ACC112 (cell line): ENCODE data around the gene AUTS2.
"Not testable (repeated sequence)": the region's sequence is repeated elsewhere in the genome, so short reads cannot be mapped to it uniquely, and the experiment has no call there.

Experiments used
- H2AFZ ChIP-seq: fragments of 200-600 bp; sonication (generic); one replicate; pipeline ENCODE4 v1.6.0; 2017; ENCODE audit warnings: antibody characterized with exemption, low read length; ENCODE audit not compliant: unreplicated experiment
- H3K27ac ChIP-seq: fragments of 200-600 bp; sonication (generic); 2 replicates; pipeline ENCODE4 v1.5.1; 2014; ENCODE audit warnings: low read depth, mild to moderate bottlenecking, antibody characterized with exemption, low read length, moderate library complexity
- H3K27me3 ChIP-seq: fragments of 200-600 bp; sonication (generic); 2 replicates; pipeline ENCODE4 v1.6.1; 2014; ENCODE audit warnings: mild to moderate bottlenecking, antibody characterized with exemption, low read length, moderate library complexity, mixed read lengths; ENCODE audit not compliant: insufficient read depth
- H3K36me3 ChIP-seq: fragments of 200-600 bp; sonication (generic); 2 replicates; pipeline ENCODE4 v1.6.1; 2016; ENCODE audit warnings: mild to moderate bottlenecking, antibody characterized with exemption, low read length, moderate library complexity, mixed read lengths; ENCODE audit not compliant: insufficient read depth
- H3K4me1 ChIP-seq: fragments of 200-600 bp; sonication (generic); one replicate; pipeline ENCODE4 v1.6.1; 2016; ENCODE audit warnings: low read length, mixed read lengths; ENCODE audit not compliant: insufficient read depth, unreplicated experiment, control insufficient read depth
- H3K4me3 ChIP-seq: fragments of 200-600 bp; sonication (generic); 2 replicates; pipeline ENCODE4 v1.5.1; 2014; ENCODE audit warnings: mild to moderate bottlenecking, low read depth, low read length
- H3K79me2 ChIP-seq: fragments of 200-600 bp; sonication (generic); one replicate; pipeline ENCODE4 v1.6.0; 2016; ENCODE audit warnings: low read length; ENCODE audit not compliant: control insufficient read depth, unreplicated experiment, insufficient read depth

AUTS2 gene

DNA sequence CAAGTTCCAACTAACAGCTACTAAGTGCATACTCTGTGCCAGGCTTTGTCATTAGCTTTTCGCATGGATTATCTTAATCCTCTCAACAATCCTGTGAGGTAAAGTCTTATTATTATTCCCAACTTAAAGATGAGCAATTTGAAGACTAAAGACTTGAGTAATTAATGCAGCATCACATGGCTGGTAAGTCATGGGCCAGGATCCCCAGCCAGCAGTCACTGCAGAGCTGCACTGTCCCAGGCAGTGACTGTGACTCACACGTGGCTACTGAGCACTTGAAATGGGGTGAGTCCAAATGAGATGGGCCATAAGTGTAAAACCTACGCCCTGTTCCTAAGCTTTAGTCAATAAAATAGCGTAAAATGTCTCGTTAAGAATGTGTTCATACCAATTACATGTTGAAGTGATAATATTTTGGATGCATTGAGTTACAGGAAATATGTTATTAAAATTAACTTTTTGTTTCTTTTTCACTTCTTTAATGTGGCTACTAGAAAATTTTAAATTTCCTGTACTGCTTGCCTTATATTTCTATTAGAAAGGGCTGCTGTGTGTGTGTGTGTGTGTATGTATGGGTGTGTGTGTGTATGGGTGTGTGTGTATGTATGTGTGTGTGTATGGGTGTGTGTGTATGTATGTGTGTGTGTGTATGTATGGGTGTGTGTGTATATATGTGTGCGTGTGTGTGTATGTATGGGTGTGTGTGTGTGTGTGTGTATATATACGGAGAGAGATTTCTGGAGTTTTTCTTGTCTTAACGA lies 756.3 kb downstream of the AUTS2 start:
- no peaks in the 10 kb centered on the region for H3K79me2 ChIP-seq

DNA sequence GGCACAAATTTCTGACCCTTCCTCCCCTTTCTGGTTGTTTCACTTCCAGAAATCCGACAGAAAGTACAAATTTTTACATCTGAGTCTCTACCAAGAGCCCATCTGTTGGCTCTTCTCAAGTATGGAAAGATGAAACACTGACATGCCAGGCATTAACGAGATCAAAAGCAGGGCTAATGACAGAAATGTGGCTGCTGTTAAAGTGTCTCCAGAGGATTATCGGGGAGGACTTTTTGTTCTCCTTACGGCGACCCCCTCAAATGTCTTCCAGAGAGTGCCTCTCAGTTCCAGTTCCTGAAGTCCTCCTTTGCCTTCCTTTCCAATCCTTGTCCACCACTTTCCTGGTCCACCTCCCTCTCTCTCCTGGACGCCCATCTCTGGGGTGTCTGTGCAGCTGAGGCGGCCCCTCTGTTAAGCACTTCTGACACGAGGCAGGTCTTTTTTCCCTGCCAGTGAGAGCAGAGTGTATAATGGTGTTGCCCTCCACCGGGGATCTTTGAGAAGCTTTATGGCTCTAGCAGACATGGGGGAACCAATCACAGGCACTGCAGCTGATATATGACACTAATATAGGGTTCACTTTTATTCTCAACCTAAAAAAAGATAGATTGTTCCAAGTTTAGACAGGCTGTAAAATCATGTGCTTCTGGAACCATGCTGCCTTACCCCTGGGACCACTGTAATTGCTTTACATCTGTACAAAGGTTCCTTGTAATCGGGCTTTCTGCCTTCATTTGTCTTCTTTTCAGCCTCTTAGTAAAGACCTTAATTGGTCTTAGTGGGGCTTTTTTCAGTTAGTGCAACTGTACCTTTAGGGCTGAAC lies 757.1 kb downstream of the AUTS2 start:
- H2AFZ ChIP-seq: no peak overlapping the region
- no peaks in the 10 kb centered on the region for H3K27me3 ChIP-seq
- no peaks in the 10 kb centered on the region for H3K79me2 ChIP-seq
- no peak overlapping the region for H3K27ac ChIP-seq
- H3K4me3 ChIP-seq: no peak overlapping the region
- H3K4me1 ChIP-seq: no peaks in the 10 kb centered on the region
- no peaks in the 10 kb centered on the region for H3K36me3 ChIP-seq

More for the DNA sequence above, 756.3 kb downstream of the AUTS2 start:
- Histone ChIP-seq H2AFZ (no peak overlapping the region), H3K4me1 (no peaks in the 10 kb centered on the region), H3K4me3 (no peak overlapping the region), H3K27ac (no peak overlapping the region), H3K27me3 (no peaks in the 10 kb centered on the region), H3K36me3 (no peaks in the 10 kb centered on the region)

DNA sequence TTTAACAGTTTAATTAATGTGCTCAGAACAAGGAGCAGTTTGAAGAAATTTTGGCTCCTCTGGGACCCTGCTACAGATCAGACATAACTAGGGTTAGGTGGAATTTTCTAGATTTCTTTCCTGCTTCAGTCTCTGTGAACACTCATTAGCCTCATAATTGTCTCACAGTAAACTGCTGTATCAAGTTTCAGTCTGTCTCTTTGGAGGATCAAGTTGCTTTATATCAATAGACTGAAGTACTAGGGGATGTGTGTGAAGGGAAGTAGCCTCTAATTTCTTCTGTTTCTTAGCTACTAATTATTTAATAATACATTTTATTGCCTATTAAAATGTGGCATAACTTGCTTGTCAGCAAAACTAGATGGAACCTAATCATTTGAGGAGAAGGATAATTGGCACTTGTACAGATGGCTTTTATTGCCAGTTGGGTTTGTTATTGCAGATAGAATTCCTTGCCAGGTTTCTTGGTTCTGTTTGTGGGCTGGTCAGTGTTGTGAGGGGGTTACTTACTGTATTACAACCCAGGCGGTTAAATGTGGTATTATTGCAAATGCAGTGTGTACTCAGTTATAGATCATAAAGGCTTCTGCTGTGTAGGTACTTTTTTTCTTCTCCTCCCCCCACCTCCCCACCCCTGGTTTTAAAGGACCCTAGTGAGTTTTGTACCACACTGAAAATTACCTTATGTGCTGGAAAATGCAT lies 758.0 kb downstream of the AUTS2 start:
- no peak overlapping the region for H3K4me3 ChIP-seq
- no peaks in the 10 kb centered on the region for H3K36me3 ChIP-seq
- H3K79me2 ChIP-seq: no peaks in the 10 kb centered on the region
- no peaks in the 10 kb centered on the region for H3K4me1 ChIP-seq
- H2AFZ ChIP-seq: no peak overlapping the region
- H3K27me3 ChIP-seq: no peaks in the 10 kb centered on the region
- H3K27ac ChIP-seq: no peak overlapping the region

DNA sequence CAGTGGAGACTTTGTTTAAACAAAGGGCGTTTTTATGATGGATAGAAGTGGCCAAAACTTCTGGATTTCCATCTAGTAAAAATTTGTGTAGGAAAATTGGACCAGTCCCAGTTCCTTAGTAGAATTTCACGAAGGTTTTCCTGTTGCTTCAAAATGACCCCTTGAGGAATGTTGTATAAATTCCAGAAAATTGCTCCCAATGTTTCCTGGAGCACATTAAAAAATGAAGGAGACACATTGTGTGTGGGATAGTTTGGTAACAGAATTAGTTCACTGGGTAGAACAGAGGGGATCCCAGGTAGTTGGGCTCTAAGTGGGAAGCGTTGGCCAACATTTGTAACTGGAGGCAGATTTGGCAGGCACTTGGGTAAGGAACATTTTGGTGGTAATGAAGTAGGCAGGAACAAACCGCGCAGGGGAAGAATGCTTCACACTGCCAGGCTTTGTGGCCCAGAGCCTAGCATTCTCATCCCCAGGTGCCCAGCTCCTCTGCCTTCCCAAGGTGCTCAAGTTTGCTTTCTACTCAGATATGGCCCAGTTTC lies 758.6 kb downstream of the AUTS2 start:
- Histone ChIP-seq H3K36me3 (no peaks in the 10 kb centered on the region), H3K4me1 (no peaks in the 10 kb centered on the region), H3K27ac (no peak overlapping the region), H2AFZ (no peak overlapping the region), H3K4me3 (no peak overlapping the region), H3K27me3 (no peaks in the 10 kb centered on the region), H3K79me2 (no peaks in the 10 kb centered on the region)

DNA sequence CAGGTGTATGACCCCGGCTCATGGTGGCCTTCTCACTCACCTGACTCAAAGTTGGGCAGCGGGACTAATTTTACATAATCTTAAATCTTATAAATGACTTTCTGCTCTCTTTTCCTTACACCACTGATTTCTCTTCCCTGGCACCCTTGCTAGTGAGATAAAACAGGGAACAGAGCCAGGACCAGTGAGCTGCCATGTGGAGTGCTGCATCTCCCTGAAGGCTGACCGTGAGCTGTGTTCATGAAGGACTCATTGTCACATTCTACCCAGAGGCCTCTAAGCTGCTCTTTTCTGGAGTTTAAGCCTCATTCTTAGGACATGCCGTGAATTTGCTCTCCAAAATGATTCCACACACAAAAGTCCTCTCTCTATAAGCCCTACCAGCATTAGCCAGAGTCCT lies 762.3 kb downstream of the AUTS2 start:
- Histone ChIP-seq H3K4me1 (no peaks in the 10 kb centered on the region), H2AFZ (no peak overlapping the region), H3K27ac (no peak overlapping the region), H3K79me2 (no peaks in the 10 kb centered on the region), H3K27me3 (no peaks in the 10 kb centered on the region), H3K4me3 (no peak overlapping the region), H3K36me3 (no peaks in the 10 kb centered on the region)

DNA sequence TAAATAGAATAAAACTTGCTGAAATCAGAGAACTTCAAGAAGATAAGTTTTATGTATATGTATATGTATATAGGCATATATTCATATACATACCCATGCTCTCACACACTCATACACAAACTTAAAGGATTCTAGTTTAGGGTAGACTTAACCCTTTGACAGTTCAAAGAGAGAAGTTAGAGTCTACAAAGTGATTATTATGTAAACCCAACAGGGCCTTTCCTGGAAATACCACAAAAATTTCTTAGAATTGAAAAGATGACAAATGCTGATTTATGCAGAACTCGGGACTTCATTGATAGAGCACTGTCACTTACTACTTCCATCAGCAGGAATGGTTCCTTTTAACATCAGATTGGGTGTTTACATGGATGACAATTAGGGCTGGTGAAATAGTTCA lies 763.5 kb downstream of the AUTS2 start:
- no peaks in the 10 kb centered on the region for H3K79me2 ChIP-seq
- H3K4me3 ChIP-seq: no peak overlapping the region
- no peak overlapping the region for H2AFZ ChIP-seq
- no peaks in the 10 kb centered on the region for H3K27me3 ChIP-seq
- H3K36me3 ChIP-seq: no peaks in the 10 kb centered on the region
- H3K27ac ChIP-seq: no peak overlapping the region
- no peaks in the 10 kb centered on the region for H3K4me1 ChIP-seq

DNA sequence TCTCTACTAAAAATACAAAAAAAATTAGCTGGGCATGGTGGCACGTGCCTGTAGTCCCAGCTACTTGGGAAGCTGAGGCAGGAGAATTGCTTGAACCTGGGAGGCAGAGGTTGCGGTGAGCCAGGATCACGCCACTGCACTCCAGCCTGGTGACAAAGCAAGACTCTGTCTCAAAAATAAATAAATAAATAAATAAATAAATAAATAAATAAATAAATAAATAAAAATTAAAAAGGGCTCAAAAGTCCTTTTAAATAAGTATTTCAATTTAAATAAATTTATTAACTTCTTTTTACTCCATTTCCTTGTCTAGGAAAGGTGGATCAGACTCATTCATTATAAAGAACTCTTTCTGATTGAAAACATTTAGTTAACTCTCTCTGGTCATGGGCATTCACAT lies 766.1 kb downstream of the AUTS2 start:
- H2AFZ ChIP-seq, H3K79me2 ChIP-seq, H3K4me3 ChIP-seq, H3K36me3 ChIP-seq, H3K27me3 ChIP-seq, H3K27ac ChIP-seq, H3K4me1 ChIP-seq: not testable (repeated sequence)

DNA sequence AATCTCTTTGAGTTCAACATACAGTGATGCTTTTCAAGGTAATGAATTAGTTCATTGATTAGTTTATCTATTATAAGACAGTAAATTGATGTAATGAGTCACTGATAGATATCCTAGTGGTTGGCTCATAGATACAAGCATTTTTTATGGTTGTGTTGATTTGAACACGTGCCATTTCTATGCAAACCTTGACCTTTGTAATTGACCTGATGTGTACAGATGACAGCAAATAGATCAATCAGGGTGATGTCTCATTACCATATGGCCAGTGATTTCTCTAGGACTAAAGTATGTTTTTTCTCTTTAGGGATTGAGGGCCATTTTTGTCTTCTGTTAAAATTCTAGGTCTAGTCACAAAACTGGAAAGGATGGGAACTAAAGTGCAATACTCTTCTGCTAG lies 773.4 kb downstream of the AUTS2 start:
- no peak overlapping the region for H3K27ac ChIP-seq
- no peaks in the 10 kb centered on the region for H3K27me3 ChIP-seq
- no peaks in the 10 kb centered on the region for H3K36me3 ChIP-seq
- H3K4me3 ChIP-seq: no peak overlapping the region
- no peak overlapping the region for H2AFZ ChIP-seq
- H3K4me1 ChIP-seq: no peaks in the 10 kb centered on the region
- no peaks in the 10 kb centered on the region for H3K79me2 ChIP-seq

DNA sequence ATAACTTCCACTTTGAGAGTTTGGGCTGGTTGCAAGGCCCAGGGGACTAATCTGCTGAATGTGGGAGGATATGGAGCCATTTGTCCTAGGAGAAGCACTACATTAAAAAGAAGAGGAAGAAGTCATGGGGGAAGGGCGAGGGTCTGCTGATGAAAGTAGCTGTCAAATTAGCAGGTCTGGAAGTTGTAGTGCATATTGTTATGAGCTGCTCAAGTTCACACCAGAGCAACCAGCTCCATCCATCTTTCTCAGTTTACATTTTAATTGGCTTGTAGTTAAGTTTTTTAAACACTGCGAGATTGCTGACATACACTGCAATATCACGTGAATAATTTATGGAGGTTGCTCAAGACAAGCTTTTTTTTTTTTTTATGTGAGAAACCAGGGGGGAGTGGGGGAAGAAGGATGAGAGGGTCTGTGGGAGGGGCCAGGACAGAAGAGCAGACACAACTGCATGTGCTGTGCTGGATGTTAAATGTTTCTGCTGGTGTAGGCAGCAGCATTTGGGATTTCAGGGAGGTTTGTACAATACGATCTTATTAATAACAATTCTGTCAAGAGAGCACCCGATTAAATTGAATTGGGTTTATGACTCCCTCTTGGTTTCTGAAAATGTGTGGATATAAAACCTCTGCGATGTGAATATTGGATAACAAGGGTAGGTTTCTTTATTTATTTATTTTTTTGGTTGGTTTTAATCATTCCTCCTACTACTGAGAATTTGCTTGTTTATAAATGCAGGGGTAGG lies 774.7 kb downstream of the AUTS2 start:
- Histone ChIP-seq H3K36me3 (no peaks in the 10 kb centered on the region), H2AFZ (no peak overlapping the region), H3K27ac (no peak overlapping the region), H3K27me3 (no peaks in the 10 kb centered on the region), H3K4me3 (no peak overlapping the region), H3K4me1 (no peaks in the 10 kb centered on the region), H3K79me2 (no peaks in the 10 kb centered on the region)
